ENCODE results near the gene PPL. TPM values are rescaled to one million over a fixed set of nuclear protein-coding genes. Genes with fewer than 3 reads are reported as not detected.

Gene PPL
- total and polyA plus RNA-seq, 2 of the 8 experiments (the other 6 are each of a cell fraction or from before 2014, with no cell fraction given), result 11.3 to 29.5 TPM

DNA sequence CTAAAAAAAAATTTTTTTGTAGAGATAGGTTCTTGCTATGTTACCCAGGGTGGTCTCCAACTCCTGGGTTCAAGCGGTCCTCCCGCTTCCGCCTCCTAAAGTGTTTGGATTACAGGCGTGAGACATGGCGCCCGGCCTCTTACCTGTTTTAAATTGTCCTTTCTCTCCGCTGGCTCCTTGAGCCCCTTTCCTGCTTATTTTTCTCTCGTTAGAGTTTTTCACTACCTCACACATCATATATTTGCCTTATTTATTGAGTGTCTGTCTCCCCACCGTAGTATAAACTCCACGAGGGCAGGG, 20.4 kb upstream of the PPL start:
- Histone ChIP-seq H3K4ac (replicated peaks; ENCODE audit: insufficient read length, low read depth, low read length) (no peak overlapping the region), H3K23me2 (ENCODE audit: low read depth, low read length) (peaks cover 10% of the 10 kb centered on the region), H3K4me3 (ENCODE audit: extremely low read depth in 1 of 4, insufficient read depth in 2 of 4, low read depth in 3 of 4, low read length in 4 of 4) (peak overlapping the region; percentile 42 to 76 (median 61)), H2AK5ac (ENCODE audit: low read depth, low read length) (no peak overlapping the region), H2BK5ac (ENCODE audit: low read depth, low read length) (no peak overlapping the region), H3K27me3 (replicated peaks in 1 of 4; ENCODE audit: control insufficient read depth in 3 of 4, extremely low read depth in 1 of 4, insufficient read depth in 3 of 4, low read length in 3 of 4) (no peaks in the 10 kb centered on the region; a peak in 2 of 7 replicates), H3K27ac (ENCODE audit: low read depth, low read length) (no peak overlapping the region), H2BK12ac (ENCODE audit: low read depth, low read length) (no peak overlapping the region), H3K9me3 (ENCODE audit: insufficient read depth in 2 of 2, low read depth in 1 of 2, low read length in 1 of 2) (no peaks in the 10 kb centered on the region), H3K56ac (replicated peaks; ENCODE audit: insufficient read length, low read depth, low read length) (no peak overlapping the region), H3K14ac (ENCODE audit: insufficient read length) (no peak overlapping the region), H4K8ac (ENCODE audit: extremely low read depth, insufficient read depth, low read length) (peak overlapping the region; percentile 87), H2AFZ (ENCODE audit: low read length) (0 out of 2 replicates have a peak overlapping the region, but pooled peaks have one; percentile 43), H3K36me3 (ENCODE audit: control insufficient read depth in 2 of 4, insufficient read depth in 4 of 4, low read length in 3 of 4) (no peaks in the 10 kb centered on the region), H3K4me2 (ENCODE audit: insufficient read depth in 1 of 2, low read depth in 2 of 2, low read length in 2 of 2) (peak overlapping the region; percentile 76 to 84), H4K20me1 (replicated peaks in 1 of 2; ENCODE audit: control insufficient read depth in 1 of 2, insufficient read depth in 2 of 2, low read length in 2 of 2) (peaks cover 0 to 3% of the 10 kb centered on the region in 2 experiments), H2BK20ac (ENCODE audit: low read length) (no peak overlapping the region), H2BK120ac (replicated peaks; ENCODE audit: low read depth, low read length) (no peak overlapping the region), H4K91ac (replicated peaks; ENCODE audit: insufficient read length, low read length) (no peak overlapping the region), H4K5ac (ENCODE audit: insufficient read length, low read depth, low read length) (no peak overlapping the region), H3K79me1 (ENCODE audit: low read depth, low read length) (0 out of 2 replicates have a peak, but pooled peaks cover 3% of the 10 kb centered on the region), H3K18ac (ENCODE audit: extremely low read depth, low read length) (no peak overlapping the region; the same call in 1 of the 2 replicates), H3K23ac (ENCODE audit: insufficient read length) (no peak overlapping the region), H3K9ac (replicated peaks in 1 of 4; ENCODE audit: extremely low read depth in 1 of 4, low read depth in 3 of 4, low read length in 3 of 4) (no peak overlapping the region), H2BK15ac (ENCODE audit: low read length) (no peak overlapping the region), H3K4me1 (replicated peaks in 1 of 4; ENCODE audit: control insufficient read depth in 3 of 4, insufficient read depth in 4 of 4, low read length in 3 of 4) (peaks cover 0 to 10% (median 9%) of the 10 kb centered on the region in 4 experiments; a peak in 6 of 7 replicates), H3K79me2 (ENCODE audit: control insufficient read depth in 1 of 2, insufficient read depth in 2 of 2, low read length in 2 of 2) (no peaks in the 10 kb centered on the region)
- no peak for FAIRE-seq
- DNase-seq (ENCODE audit: low read depth in 1 of 2, low spot score in 2 of 2), result no peak
- WGBS, 2 experiments (ENCODE audit: extremely low coverage in 1 of 2, insufficient coverage in 1 of 2, insufficient read length in 1 of 2, insufficient replicate concordance in 2 of 2, low coverage in 1 of 2, low lambda C conversion rate in 2 of 2, missing lambda C conversion rate in 1 of 2), result 49% methylated on average over 10 of the region's 10 CpGs; no CpG with 5 or more reads in 1 of the 2 experiments
- POLR2A ChIA-PET (ENCODE audit: partially characterized antibody), result interaction anchor here (1.0 to 3.2 kb wide), 5 partner anchors 9 to 22 kb away, joined by 5 to 18 read pairs (median 6); partner anchors contain the start of gene PPL
- CTCF ChIA-PET (ENCODE audit: partially characterized antibody), result interaction anchor here (0.7 to 5.5 kb wide), 16 partner anchors 10 to 583 kb away, joined by 3 to 30 read pairs (median 4); no protein-coding TSS in a partner anchor
- TF ChIP-seq POLR2A (IDR thresholded peaks at IDR 0.05; ENCODE audit: control extremely low read depth in 1 of 2, low read depth in 2 of 2, low read length in 2 of 2) (no peak), CHD2 (IDR thresholded peaks at IDR 0.05; ENCODE audit: low read length) (no peak), NANOG (IDR thresholded peaks at IDR 0.05; ENCODE audit: insufficient read depth, low read depth, low read length, poor library complexity, severe bottlenecking) (no peak), GTF2F1 (IDR thresholded peaks at IDR 0.05; ENCODE audit: borderline replicate concordance, low read depth, low read length) (no peak), EZH2 (IDR thresholded peaks at IDR 0.05; ENCODE audit: low read depth, low read length, severe bottlenecking) (no peak), BRCA1 (IDR thresholded peaks at IDR 0.05; ENCODE audit: low read depth, low read length) (no peak), FOSL1 (IDR thresholded peaks at IDR 0.05; ENCODE audit: insufficient read depth, low read depth, low read length) (no peak), TEAD4 (IDR thresholded peaks at IDR 0.05; ENCODE audit: low read depth, low read length) (no peak), GABPA (IDR thresholded peaks at IDR 0.05; ENCODE audit: borderline replicate concordance, insufficient read depth, low read length) (no peak)
- TF ChIP-seq, protein P1, sequence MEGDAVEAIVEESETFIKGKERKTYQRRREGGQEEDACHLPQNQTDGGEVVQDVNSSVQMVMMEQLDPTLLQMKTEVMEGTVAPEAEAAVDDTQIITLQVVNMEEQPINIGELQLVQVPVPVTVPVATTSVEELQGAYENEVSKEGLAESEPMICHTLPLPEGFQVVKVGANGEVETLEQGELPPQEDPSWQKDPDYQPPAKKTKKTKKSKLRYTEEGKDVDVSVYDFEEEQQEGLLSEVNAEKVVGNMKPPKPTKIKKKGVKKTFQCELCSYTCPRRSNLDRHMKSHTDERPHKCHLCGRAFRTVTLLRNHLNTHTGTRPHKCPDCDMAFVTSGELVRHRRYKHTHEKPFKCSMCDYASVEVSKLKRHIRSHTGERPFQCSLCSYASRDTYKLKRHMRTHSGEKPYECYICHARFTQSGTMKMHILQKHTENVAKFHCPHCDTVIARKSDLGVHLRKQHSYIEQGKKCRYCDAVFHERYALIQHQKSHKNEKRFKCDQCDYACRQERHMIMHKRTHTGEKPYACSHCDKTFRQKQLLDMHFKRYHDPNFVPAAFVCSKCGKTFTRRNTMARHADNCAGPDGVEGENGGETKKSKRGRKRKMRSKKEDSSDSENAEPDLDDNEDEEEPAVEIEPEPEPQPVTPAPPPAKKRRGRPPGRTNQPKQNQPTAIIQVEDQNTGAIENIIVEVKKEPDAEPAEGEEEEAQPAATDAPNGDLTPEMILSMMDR (IDR thresholded peaks at IDR 0.05; ENCODE audit: control extremely low read depth in 1 of 3, insufficient read depth in 1 of 3, low read depth in 1 of 3, low read length in 3 of 3), result no peak

All from H1 (cell line).